B cell (primary cell): ENCODE results near the gene TRIM44. TPM values are rescaled to one million over a fixed set of nuclear protein-coding genes. Genes with fewer than 3 reads are reported as not detected.

ENCODE experiments used
- ATAC-seq: fragments of 200-7000 bp; cut with Tn5 transposase; one replicate; pipeline ENCODE4 v1.10.0; 2021; ENCODE audit warnings: low read depth, mild to moderate bottlenecking, moderate number of reproducible peaks, moderate library complexity
- CTCF ChIA-PET: fragments of 350-600 bp; sonication (Branson Sonifier 250); formaldehyde crosslinking; loops from one replicate; lab custom pipeline; 2021; ENCODE audit warnings: antibody characterized with exemption, inconsistent platforms; lab: Charles Lee
- POLR2A ChIA-PET: fragments of 350-600 bp; sonication (Branson Sonifier 250); formaldehyde crosslinking; loops from one replicate; lab custom pipeline; 2021; ENCODE audit warnings: antibody characterized with exemption; lab: Charles Lee
- DNase-seq: peaks from one replicate; pipeline ENCODE4 v3.0.0; 2013
- H2AFZ ChIP-seq: 2 replicates; pipeline ENCODE4 v1.6.1; 2012; ENCODE audit warnings: mild to moderate bottlenecking, low read depth, low read length; ENCODE audit not compliant: insufficient read depth, poor library complexity, severe bottlenecking
- H3K27ac ChIP-seq, 2 donors: 1 replicate in 1 of 2; 2 replicates in 1 of 2; pipeline ENCODE4 v1.5.1; 2012 to 2013; ENCODE audit warnings: low read length in 2 of 2, mild to moderate bottlenecking in 2 of 2, moderate library complexity in 1 of 2
- H3K27me3 ChIP-seq, 4 experiments: fragments of 200-600 bp in 1 of 4; sonication (generic) in 1 of 4; replicated peaks in 1 of 4; 1 replicate in 2 of 4; 2 replicates in 2 of 4; pipeline versions ENCODE4 v1.6.1 to v1.7.0; 2013 to 2016; ENCODE audit warnings: low read length in 3 of 4, mild to moderate bottlenecking in 2 of 4, mixed read lengths in 1 of 4, moderate library complexity in 1 of 4; ENCODE audit not compliant: insufficient read depth in 4 of 4, control insufficient read depth in 3 of 4; ENCODE audit errors: control extremely low read depth in 1 of 4
- H3K36me3 ChIP-seq, 2 experiments: replicated peaks in 1 of 2; 1 replicate in 1 of 2; 2 replicates in 1 of 2; pipeline versions ENCODE4 v1.6.1 to v1.7.1; 2013; ENCODE audit warnings: low read length in 1 of 2; ENCODE audit not compliant: insufficient read depth in 2 of 2, control insufficient read depth in 1 of 2; ENCODE audit errors: control extremely low read depth in 1 of 2, extremely low read depth in 1 of 2
- H3K4me1 ChIP-seq, 2 donors: fragments of 200-600 bp in 1 of 2; sonication (generic) in 1 of 2; 1 replicate in 1 of 2; 2 replicates in 1 of 2; pipeline versions ENCODE4 v1.5.1 to v1.6.1; 2013 to 2017; ENCODE audit warnings: low read length in 2 of 2; ENCODE audit not compliant: control insufficient read depth in 2 of 2, insufficient read depth in 2 of 2
- H3K4me2 ChIP-seq: replicated peaks from 2 replicates; pipeline ENCODE3; 2012; ENCODE audit warnings: mild to moderate bottlenecking, low read depth, low read length; ENCODE audit not compliant: poor library complexity, severe bottlenecking
- H3K4me3 ChIP-seq, 5 experiments: fragments of 200-600 bp in 1 of 5; sonication (generic) in 1 of 5; 1 replicate in 3 of 5; 2 replicates in 2 of 5; pipeline versions ENCODE4 v1.5.1 to v1.7.0; 2011 to 2016; ENCODE audit warnings: low read length in 4 of 5, mild to moderate bottlenecking in 4 of 5, low read depth in 2 of 5, control low read depth in 1 of 5, moderate library complexity in 1 of 5; ENCODE audit not compliant: insufficient read depth in 1 of 5; ENCODE audit errors: control extremely low read depth in 1 of 5, extremely low read depth in 1 of 5
- H3K79me2 ChIP-seq: fragments of 200-600 bp; sonication (generic); one replicate; pipeline ENCODE4 v1.6.0; 2016; ENCODE audit warnings: low read length; ENCODE audit not compliant: control insufficient read depth, insufficient read depth
- H3K9ac ChIP-seq: fragments of 200-600 bp; sonication (generic); 2 replicates; pipeline ENCODE4 v1.6.1; 2017; ENCODE audit warnings: mild to moderate bottlenecking, low read length, moderate library complexity
- H3K9me3 ChIP-seq, 3 donors: one replicate each; pipeline versions ENCODE4 v1.6.1 to v1.7.1; 2013; ENCODE audit warnings: low read length in 2 of 3; ENCODE audit not compliant: control insufficient read depth in 2 of 3, insufficient read depth in 1 of 3; ENCODE audit errors: control extremely low read depth in 1 of 3
- H4K20me1 ChIP-seq: 2 replicates; pipeline ENCODE4 v1.6.0; 2012; ENCODE audit warnings: mild to moderate bottlenecking, low read length; ENCODE audit not compliant: insufficient read depth, control insufficient read depth, poor library complexity, severe bottlenecking
- H3K27ac Mint-ChIP-seq: one replicate; pipeline ENCODE4 v1.8.0; 2021; ENCODE audit warnings: mixed read lengths
- H3K27me3 Mint-ChIP-seq: one replicate; pipeline ENCODE4 v1.8.0; 2021; ENCODE audit warnings: mixed read lengths
- H3K4me1 Mint-ChIP-seq: one replicate; pipeline ENCODE4 v1.8.0; 2021; ENCODE audit warnings: mixed read lengths
- H3K4me3 Mint-ChIP-seq: one replicate; pipeline ENCODE4 v1.8.0; 2021; ENCODE audit warnings: mixed read lengths
- H3K9me3 Mint-ChIP-seq: one replicate; pipeline ENCODE4 v1.8.0; 2022; ENCODE audit warnings: mixed read lengths; ENCODE audit not compliant: insufficient read depth
- CTCF ChIP-seq: fragments of 200-600 bp; IDR thresholded peaks from one replicate; pipeline ENCODE4 v1.8.0; 2022; ENCODE audit warnings: antibody characterized with exemption, mild to moderate bottlenecking
- EZH2 ChIP-seq: IDR thresholded peaks from 2 replicates; pipeline ENCODE4 v1.6.1; 2012; ENCODE audit warnings: borderline replicate concordance, low read depth, mild to moderate bottlenecking, moderate library complexity, low read length; ENCODE audit not compliant: insufficient read depth, poor library complexity, severe bottlenecking
- whole genome bisulfite sequencing: methylation state at CpG from one replicate; pipeline ENCODE4 v1.1.5; 2013; ENCODE audit warnings: missing lambda C conversion rate; ENCODE audit not compliant: insufficient coverage; 5-methylcytosine and 5-hydroxymethylcytosine counted together
- intact Hi-C: fragments of 100-400 bp; cut with micrococcal nuclease; formaldehyde crosslinking; loops from one replicate; pipeline ENCODE4 v1.10.0; 2022
- polyA plus RNA-seq: library from polyadenylated mRNA; depleted of rRNA; stranded (reverse); fragments of >200 nt; gene quantifications from 2 replicates; pipeline ENCODE4 v1.2.3, GENCODE V29; 2012
- total RNA-seq, 2 donors: library from RNA; stranded (reverse); fragments of 120-200 nt in 1 of 2; gene quantifications; 1 replicate in 1 of 2; 2 replicates in 1 of 2; pipeline versions ENCODE4 v1.2.3 to v1.2.4, GENCODE V29; 2013 to 2022

TRIM44 gene
- total and polyA plus RNA-seq, 2 donors (not counting 1 experiment from before 2014, with no cell fraction given) = 39.1 to 71.1 TPM

GRCh38 chr11:35852056-35852455 lies 189.5 kb downstream of the TRIM44 start:
- peaks cover 0 to 7% (median 0%) of the 10 kb centered on the region in 4 experiments for H3K27me3 ChIP-seq
- H3K79me2 ChIP-seq = no peaks in the 10 kb centered on the region
- H3K4me2 ChIP-seq = no peak overlapping the region
- Mint-ChIP-seq H3K9me3 (no peaks in the 10 kb centered on the region), H3K27ac (no peak overlapping the region), H3K27me3 (peaks cover 6% of the 10 kb centered on the region), H3K4me1 (no peaks in the 10 kb centered on the region), H3K4me3 (no peak overlapping the region)
- intact Hi-C loops = no loop called here
- no peak overlapping the region for H2AFZ ChIP-seq
- no peak overlapping the region for H3K27ac ChIP-seq
- H3K36me3 ChIP-seq = no peaks in the 10 kb centered on the region
- TF ChIP-seq EZH2 = no peak
- no peak for TF ChIP-seq CTCF
- H3K4me1 ChIP-seq = no peaks in the 10 kb centered on the region
- H4K20me1 ChIP-seq = no peaks in the 10 kb centered on the region
- ChIA-PET CTCF (interaction anchor here (0.9 kb wide), 1 partner anchor 30 kb away, joined by 5 read pairs; no protein-coding TSS in a partner anchor), POLR2A (no interaction called here)
- no peak for ATAC-seq
- WGBS = 43% methylated on average over 5 of the region's 6 CpGs
- DNase-seq = no peak
- no peaks in the 10 kb centered on the region for H3K9me3 ChIP-seq
- no peak overlapping the region for H3K9ac ChIP-seq
- no peak overlapping the region for H3K4me3 ChIP-seq

GRCh38 chr11:35853971-35854370 lies 191.4 kb downstream of the TRIM44 start:
- H4K20me1 ChIP-seq = no peaks in the 10 kb centered on the region
- peaks cover 0 to 3% (median 0%) of the 10 kb centered on the region in 4 experiments for H3K27me3 ChIP-seq
- no peak for DNase-seq
- H2AFZ ChIP-seq = no peak overlapping the region
- ATAC-seq = no peak
- H3K79me2 ChIP-seq = no peaks in the 10 kb centered on the region
- peaks cover 6% of the 10 kb centered on the region for H3K27me3 Mint-ChIP-seq
- WGBS = no CpG with 5 or more reads among the region's 5 CpGs
- no peaks in the 10 kb centered on the region for H3K9me3 ChIP-seq
- no peak overlapping the region for H3K4me3 Mint-ChIP-seq
- H3K4me2 ChIP-seq = no peak overlapping the region
- no peak overlapping the region for H3K27ac ChIP-seq
- H3K4me3 ChIP-seq = no peak overlapping the region
- CTCF ChIA-PET = no interaction called here
- no peaks in the 10 kb centered on the region for H3K4me1 ChIP-seq
- TF ChIP-seq CTCF = no peak
- no peak for TF ChIP-seq EZH2
- intact Hi-C loops = no loop called here
- no peak overlapping the region for H3K27ac Mint-ChIP-seq
- H3K9me3 Mint-ChIP-seq = no peaks in the 10 kb centered on the region
- H3K36me3 ChIP-seq = no peaks in the 10 kb centered on the region
- H3K4me1 Mint-ChIP-seq = no peaks in the 10 kb centered on the region
- H3K9ac ChIP-seq = no peak overlapping the region
- POLR2A ChIA-PET = no interaction called here
